ENCODE data around the gene SENP6. TPM values are rescaled to one million over a fixed set of nuclear protein-coding genes. Genes with fewer than 3 reads are reported as not detected.

SENP6 gene
- total RNA-seq, 1 donor from 2014 or later: 47.4 TPM

GRCh38 chr6:75604294-75604693 lies 2.6 kb downstream of the SENP6 start:
- FAIRE-seq (no peak), DNase-seq (ENCODE audit: low read depth) (no peak)
- Histone ChIP-seq H3K27me3 (ENCODE audit: control insufficient read depth, insufficient read depth, low read length) (no peaks in the 10 kb centered on the region), H3K36me3 (ENCODE audit: control insufficient read depth, insufficient read depth, low read length) (no peaks in the 10 kb centered on the region), H3K4me3 (ENCODE audit: low read depth, low read length) (no peak overlapping the region)
- no peak for TF ChIP-seq CTCF (IDR thresholded peaks at IDR 0.05; ENCODE audit: insufficient read depth, low read length, severe bottlenecking)

- Histone ChIP-seq H3K27me3 (ENCODE audit: control insufficient read depth, insufficient read depth, low read length) (no peaks in the 10 kb centered on the region), H3K36me3 (ENCODE audit: control insufficient read depth, insufficient read depth, low read length) (no peaks in the 10 kb centered on the region), H3K4me3 (ENCODE audit: low read depth, low read length) (no peak overlapping the region)
- FAIRE-seq (no peak), DNase-seq (ENCODE audit: low read depth) (no peak)
- no peak for TF ChIP-seq CTCF (IDR thresholded peaks at IDR 0.05; ENCODE audit: insufficient read depth, low read length, severe bottlenecking)
Measured at GRCh38 chr6:75605635-75606034, 4.0 kb downstream of the SENP6 start.

- Histone ChIP-seq H3K27me3 (ENCODE audit: control insufficient read depth, insufficient read depth, low read length) (no peaks in the 10 kb centered on the region), H3K4me3 (ENCODE audit: low read depth, low read length) (no peak overlapping the region), H3K36me3 (ENCODE audit: control insufficient read depth, insufficient read depth, low read length) (no peaks in the 10 kb centered on the region)
- TF ChIP-seq CTCF (IDR thresholded peaks at IDR 0.05; ENCODE audit: insufficient read depth, low read length, severe bottlenecking): no peak
- FAIRE-seq (no peak), DNase-seq (ENCODE audit: low read depth) (no peak)
Measured at GRCh38 chr6:75608304-75608703, 6.6 kb downstream of the SENP6 start.

GRCh38 chr6:75608956-75609533 lies 7.4 kb downstream of the SENP6 start:
- TF ChIP-seq CTCF (IDR thresholded peaks at IDR 0.05; ENCODE audit: insufficient read depth, low read length, severe bottlenecking): no peak
- H3K4me3 ChIP-seq (ENCODE audit: low read depth, low read length): no peak overlapping the region
- H3K27me3 ChIP-seq (ENCODE audit: control insufficient read depth, insufficient read depth, low read length): no peaks in the 10 kb centered on the region
- FAIRE-seq: no peak
- no peak for DNase-seq (ENCODE audit: low read depth)
- no peaks in the 10 kb centered on the region for H3K36me3 ChIP-seq (ENCODE audit: control insufficient read depth, insufficient read depth, low read length)

- H3K4me3 ChIP-seq (ENCODE audit: low read depth, low read length): no peak overlapping the region
- no peak for FAIRE-seq
- TF ChIP-seq CTCF (IDR thresholded peaks at IDR 0.05; ENCODE audit: insufficient read depth, low read length, severe bottlenecking): no peak
- H3K36me3 ChIP-seq (ENCODE audit: control insufficient read depth, insufficient read depth, low read length): no peaks in the 10 kb centered on the region
- H3K27me3 ChIP-seq (ENCODE audit: control insufficient read depth, insufficient read depth, low read length): no peaks in the 10 kb centered on the region
- DNase-seq (ENCODE audit: low read depth): peak; percentile 15
Measured at GRCh38 chr6:75609639-75610590, 8.2 kb downstream of the SENP6 start.
